SK-N-SH (cell line): ENCODE results near the gene JMJD8. TPM values are rescaled to one million over a fixed set of nuclear protein-coding genes. Genes with fewer than 3 reads are reported as not detected.
"Not testable (repeated sequence)": the region's sequence is repeated elsewhere in the genome, so short reads cannot be mapped to it uniquely, and the experiment has no call there.

Experiments
- CTCF ChIA-PET: fragments of 300-600, 350-600 bp; formaldehyde crosslinking; extraction: SDS; loops from one replicate; lab custom pipeline; 2021; lab: Yijun Ruan, JAX
- POLR2A ChIA-PET: fragments of 350-600 bp; sonication (Branson Sonifier 250); formaldehyde crosslinking; extraction: SDS; loops from one replicate; lab custom pipeline; 2020; ENCODE audit warnings: antibody characterized with exemption, inconsistent platforms; lab: Yijun Ruan, JAX
- DNase-seq: peaks from one replicate; pipeline ENCODE4 v3.0.0; 2012
- H2AFZ ChIP-seq: fragments of 200-600 bp; sonication (generic); 2 replicates; pipeline ENCODE4 v1.8.1; 2016; ENCODE audit warnings: antibody characterized with exemption, mild to moderate bottlenecking, low read depth
- H3F3A ChIP-seq: fragments of 200-600 bp; sonication (generic); replicated peaks from 2 replicates; pipeline ENCODE3; 2016; ENCODE audit warnings: antibody characterized with exemption, mild to moderate bottlenecking; ENCODE audit not compliant: insufficient read depth
- H3K27ac ChIP-seq, 2 experiments: fragments of 200-500 bp in 1 of 2; fragments of 200-600 bp in 1 of 2; sonication (Bioruptor generic) in 1 of 2; sonication (generic), shearing (Covaris generic) in 1 of 2; 2 replicates each; pipeline versions ENCODE4 v1.5.1 to v1.6.1; 2014 to 2016; ENCODE audit warnings: low read depth in 2 of 2, inconsistent platforms in 1 of 2, low read length in 1 of 2, mild to moderate bottlenecking in 1 of 2, mixed read lengths in 1 of 2
- H3K27me3 ChIP-seq: fragments of 200-600 bp; sonication (generic), shearing (Covaris generic); 2 replicates; pipeline ENCODE4 v1.6.1; 2016; ENCODE audit warnings: mixed run types; ENCODE audit not compliant: insufficient read depth
- H3K36me3 ChIP-seq, 2 experiments: fragments of 200-500 bp in 1 of 2; fragments of 200-600 bp in 1 of 2; sonication (Bioruptor generic) in 1 of 2; sonication (generic) in 1 of 2; replicated peaks in 1 of 2; 2 replicates each; pipeline versions ENCODE3 to v1.5.1; 2014 to 2016; ENCODE audit warnings: low read length in 1 of 2, mild to moderate bottlenecking in 1 of 2; ENCODE audit not compliant: insufficient read depth in 2 of 2, control insufficient read depth in 1 of 2
- H3K4me1 ChIP-seq, 2 experiments: fragments of 200-500 bp in 1 of 2; fragments of 200-600 bp in 1 of 2; sonication (Bioruptor generic) in 1 of 2; sonication (generic), shearing (Covaris generic) in 1 of 2; 2 replicates each; pipeline versions ENCODE4 v1.5.1 to v1.6.1; 2014 to 2016; ENCODE audit warnings: low read depth in 1 of 2, low read length in 1 of 2, mixed run types in 1 of 2; ENCODE audit not compliant: insufficient read depth in 2 of 2, control insufficient read depth in 1 of 2
- H3K4me2 ChIP-seq: fragments of 200-600 bp; sonication (generic), shearing (Covaris generic); 2 replicates; pipeline ENCODE4 v1.6.1; 2017; ENCODE audit warnings: mixed run types
- H3K4me3 ChIP-seq, 2 experiments: fragments of 200-500 bp in 1 of 2; fragments of 200-600 bp in 1 of 2; sonication (Bioruptor generic) in 1 of 2; sonication (generic), shearing (Covaris generic) in 1 of 2; 2 replicates each; pipeline versions ENCODE4 v1.5.1 to v1.8.1; 2014 to 2016; ENCODE audit warnings: low read depth in 2 of 2, inconsistent platforms in 1 of 2, low read length in 1 of 2, mild to moderate bottlenecking in 1 of 2, mixed read lengths in 1 of 2, moderate library complexity in 1 of 2
- H3K79me2 ChIP-seq: fragments of 200-600 bp; sonication (generic); 2 replicates; pipeline ENCODE4 v1.8.1; 2017; ENCODE audit warnings: mild to moderate bottlenecking; ENCODE audit not compliant: insufficient read depth
- H3K9ac ChIP-seq: fragments of 200-600 bp; sonication (generic); 2 replicates; pipeline ENCODE4 v1.6.1; 2017; ENCODE audit warnings: mixed run types
- H3K9me2 ChIP-seq: fragments of 200-600 bp; sonication (generic); 2 replicates; pipeline ENCODE4 v1.6.1; 2017; ENCODE audit warnings: mixed run types
- H3K9me3 ChIP-seq: fragments of 200-600 bp; sonication (generic); 2 replicates; pipeline ENCODE4 v1.6.1; 2017; ENCODE audit warnings: mixed run types, mild to moderate bottlenecking, moderate library complexity
- H4K20me1 ChIP-seq: fragments of 200-600 bp; sonication (generic); 2 replicates; pipeline ENCODE4 v1.6.1; 2017; ENCODE audit warnings: mild to moderate bottlenecking, mixed run types; ENCODE audit not compliant: insufficient read depth
- CTCF ChIP-seq: fragments of 200-600 bp; sonication (generic); IDR thresholded peaks from 2 replicates; pipeline ENCODE4 v1.6.1; 2017; ENCODE audit warnings: antibody characterized with exemption, mild to moderate bottlenecking, moderate library complexity
- EP300 ChIP-seq, 2 experiments: IDR thresholded peaks; 2 replicates each; pipeline versions ENCODE4 v1.4.0 to v1.6.1; 2012; ENCODE audit warnings: borderline replicate concordance in 1 of 2, low read depth in 1 of 2, low read length in 1 of 2
- EZH2phosphoT487 ChIP-seq: fragments of 200-600 bp; sonication (generic); IDR thresholded peaks from 2 replicates; pipeline ENCODE4 v1.6.1; 2017; ENCODE audit warnings: low read depth, mixed run types, mild to moderate bottlenecking, antibody characterized with exemption, moderate library complexity, borderline replicate concordance
- FOSL2 ChIP-seq: IDR thresholded peaks from 2 replicates; pipeline ENCODE4 v1.4.0; 2012; ENCODE audit warnings: low read depth, mild to moderate bottlenecking, moderate library complexity, borderline replicate concordance
- FOXJ3 ChIP-seq: sonication (generic); formaldehyde crosslinking; IDR thresholded peaks from 2 replicates; pipeline ENCODE4 v1.5.1; 2020; ENCODE audit warnings: mild to moderate bottlenecking, missing genetic modification reagents
- MAX ChIP-seq: IDR thresholded peaks from 2 replicates; pipeline ENCODE4 v1.4.0; 2012; ENCODE audit warnings: low read depth
- PBX3 ChIP-seq: IDR thresholded peaks from 2 replicates; pipeline ENCODE4; 2012
- POLR2AphosphoS5 ChIP-seq: IDR thresholded peaks from 2 replicates; pipeline ENCODE4 v1.6.1; 2012; ENCODE audit warnings: low read depth, low read length
- RAD21 ChIP-seq: IDR thresholded peaks from 2 replicates; pipeline ENCODE4 v1.6.1; 2012; ENCODE audit warnings: mild to moderate bottlenecking, low read length
- REST ChIP-seq: IDR thresholded peaks from 2 replicates; pipeline ENCODE4 v1.6.1; 2012; ENCODE audit warnings: mild to moderate bottlenecking, low read depth, low read length, moderate library complexity
- TCF12 ChIP-seq: IDR thresholded peaks from 2 replicates; pipeline ENCODE4 v1.4.0; 2012
- TEAD4 ChIP-seq: IDR thresholded peaks from 2 replicates; pipeline ENCODE4 v1.4.0; 2012; ENCODE audit warnings: mild to moderate bottlenecking, borderline replicate concordance; ENCODE audit not compliant: insufficient read depth
- YY1 ChIP-seq: IDR thresholded peaks from 2 replicates; pipeline ENCODE4 v1.4.0; 2012; ENCODE audit warnings: low read depth, mild to moderate bottlenecking
- WGBS: methylation state at CpG from one replicate; pipeline ENCODE4 v1.1.6; 2017; ENCODE audit warnings: low lambda C conversion rate; 5-methylcytosine and 5-hydroxymethylcytosine counted together
- polyA plus RNA-seq, 3 experiments: library from polyadenylated mRNA; depleted of rRNA; stranded (reverse); fragments of >200 nt; gene quantifications; 2 replicates each; pipeline ENCODE4 v1.2.3, GENCODE V29; 2012

The JMJD8 gene
- polyA plus RNA-seq, 1 of the 3 experiments (the other 2 are of a cell fraction), result 67.0 TPM

- H3K27me3 ChIP-seq, H3K9me2 ChIP-seq, H2AFZ ChIP-seq, H3K9me3 ChIP-seq, H3K79me2 ChIP-seq, DNase-seq, H3K4me3 ChIP-seq, H3K36me3 ChIP-seq, H3K9ac ChIP-seq, H3K4me2 ChIP-seq: not testable (repeated sequence)
- 0 out of 2 replicates have a peak, but pooled peaks have one; percentile 29 for TF ChIP-seq MAX
- peak; percentile 82 for TF ChIP-seq CTCF
- TF ChIP-seq EP300 (IDR thresholded peaks at IDR 0.05; ENCODE audit: borderline replicate concordance in 1 of 2, low read depth in 1 of 2, low read length in 1 of 2), result peak in 1 of 2 experiments; percentile 5; a peak in 1 of 4 replicates
- 0 out of 2 replicates have a peak, but pooled peaks have one; percentile 29 for TF ChIP-seq TCF12
- TF ChIP-seq RAD21, result peak; percentile 26; the same call in 1 of the 2 replicates
- peak; percentile 75; the same call in 1 of the 2 replicates for TF ChIP-seq FOSL2
- CTCF ChIA-PET, result interaction anchor here (0.6 to 22.4 kb wide), 16 partner anchors 9 to 343 kb away, joined by 3 to 358 read pairs (median 4); partner anchors contain the start of genes ANTKMT, CCDC78, CHTF18 and CIAO3
- Histone ChIP-seq H4K20me1 (peaks cover 12% of the 10 kb centered on the region; the same call in 1 of the 2 replicates), H3K4me1 (peaks cover 23 to 44% of the 10 kb centered on the region in 2 experiments; a peak in 2 of 4 replicates), H3F3A (peaks cover 25% of the 10 kb centered on the region), H3K27ac (peak overlapping the region in 1 of 2 experiments; percentile 67; a peak in 2 of 4 replicates)
- POLR2A ChIA-PET, result interaction anchor here (0.9 to 1.1 kb wide), 3 partner anchors 11 to 18 kb away, joined by 3 read pairs; no protein-coding TSS in a partner anchor
- WGBS, result 19% methylated on average over 13 of the region's 13 CpGs
Measured at GRCh38 chr16:712740-713250, 28.7 kb upstream of the JMJD8 start.

- peaks cover 30% of the 10 kb centered on the region for H3F3A ChIP-seq
- ChIA-PET POLR2A (interaction anchor here (0.9 to 1.0 kb wide), 2 partner anchors 13 to 19 kb away, joined by 3 read pairs; no protein-coding TSS in a partner anchor), CTCF (interaction anchor here (0.6 to 22.4 kb wide), 27 partner anchors 8 to 1513 kb away, joined by 3 to 358 read pairs (median 4); partner anchors contain the start of genes ANTKMT, CCDC78, CHTF18 and CIAO3)
- H3K4me3 ChIP-seq, result peak overlapping the region in 1 of 2 experiments; percentile 37; a peak in 1 of 4 replicates
- 15% methylated on average over 14 of the region's 25 CpGs for WGBS
- peaks cover 6% of the 10 kb centered on the region; the same call in 1 of the 2 replicates for H4K20me1 ChIP-seq
- 0 out of 2 replicates have a peak, but pooled peaks cover 2% of the 10 kb centered on the region for H3K79me2 ChIP-seq
- H2AFZ ChIP-seq, result no peak overlapping the region
- no peaks in the 10 kb centered on the region for H3K36me3 ChIP-seq
- peaks cover 23 to 41% of the 10 kb centered on the region in 2 experiments; a peak in 2 of 4 replicates for H3K4me1 ChIP-seq
- no peak overlapping the region for H3K9ac ChIP-seq
- peak overlapping the region; percentile 47; the same call in 1 of the 2 replicates for H3K4me2 ChIP-seq
- H3K9me2 ChIP-seq, result no peaks in the 10 kb centered on the region
- DNase-seq, result peak; percentile 93
- H3K27me3 ChIP-seq, result no peaks in the 10 kb centered on the region
- H3K9me3 ChIP-seq, result no peaks in the 10 kb centered on the region
- H3K27ac ChIP-seq, result peak overlapping the region in 1 of 2 experiments; percentile 67; a peak in 1 of 4 replicates
- TF ChIP-seq RAD21 (peak; percentile 89), TEAD4 (no peak), REST (no peak), FOXJ3 (CRISPR knock-in tag) (no peak), YY1 (no peak), EZH2phosphoT487 (no peak), POLR2AphosphoS5 (no peak), CTCF (peak; percentile 77), PBX3 (no peak)
Measured at GRCh38 chr16:711548-712320, 27.6 kb upstream of the JMJD8 start.
